SHP77 treated with DMSO at 0.1 percent for 48 hours (cell line): ENCODE measurements around the gene SNPH.

Experiments used
- DNase-seq: peaks from one replicate; lab custom pipeline; 2025; lab: John Stamatoyannopoulos, UW

SNPH gene

DNA sequence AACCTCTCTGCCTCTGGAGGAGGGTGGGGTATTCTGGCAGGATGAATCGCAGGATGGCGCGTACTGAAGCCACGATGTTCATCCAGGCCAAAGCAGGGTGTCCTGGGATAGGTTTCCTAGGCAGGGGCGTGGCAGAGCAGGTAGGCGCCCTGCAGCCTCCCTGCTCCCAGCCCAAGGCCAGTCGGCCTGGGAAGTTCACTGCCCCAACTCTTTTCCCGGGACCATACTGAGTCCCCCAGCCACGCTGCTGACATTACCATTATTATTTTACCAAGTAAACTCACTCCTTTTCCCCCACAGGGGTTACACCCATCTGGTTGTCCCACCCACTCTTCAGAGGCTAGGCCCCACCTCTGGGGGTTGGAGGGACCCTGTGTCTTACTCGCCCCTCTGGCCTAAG, 41.1 kb downstream of the SNPH start:
- no peak for DNase-seq

DNA sequence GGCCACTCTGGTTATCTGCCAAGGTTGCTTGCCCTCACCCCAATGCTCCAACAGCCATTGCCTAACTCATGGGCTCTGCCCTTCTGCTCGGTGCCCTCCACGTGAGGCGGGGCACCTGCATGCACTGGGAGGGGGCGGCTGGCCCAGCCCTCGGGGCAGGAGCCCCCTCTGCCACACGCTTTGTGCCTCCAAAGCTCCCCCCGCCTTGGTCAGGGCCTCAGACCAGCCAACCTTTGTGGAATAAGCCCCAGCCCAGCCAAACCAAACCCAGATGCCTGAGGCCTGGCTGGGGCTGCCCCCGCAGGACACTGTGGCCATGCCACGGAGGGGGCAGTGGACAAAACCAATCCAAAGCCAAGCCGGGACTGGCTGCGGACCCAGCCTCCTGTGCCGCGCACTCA, 41.5 kb downstream of the SNPH start:
- no peak for DNase-seq

DNA sequence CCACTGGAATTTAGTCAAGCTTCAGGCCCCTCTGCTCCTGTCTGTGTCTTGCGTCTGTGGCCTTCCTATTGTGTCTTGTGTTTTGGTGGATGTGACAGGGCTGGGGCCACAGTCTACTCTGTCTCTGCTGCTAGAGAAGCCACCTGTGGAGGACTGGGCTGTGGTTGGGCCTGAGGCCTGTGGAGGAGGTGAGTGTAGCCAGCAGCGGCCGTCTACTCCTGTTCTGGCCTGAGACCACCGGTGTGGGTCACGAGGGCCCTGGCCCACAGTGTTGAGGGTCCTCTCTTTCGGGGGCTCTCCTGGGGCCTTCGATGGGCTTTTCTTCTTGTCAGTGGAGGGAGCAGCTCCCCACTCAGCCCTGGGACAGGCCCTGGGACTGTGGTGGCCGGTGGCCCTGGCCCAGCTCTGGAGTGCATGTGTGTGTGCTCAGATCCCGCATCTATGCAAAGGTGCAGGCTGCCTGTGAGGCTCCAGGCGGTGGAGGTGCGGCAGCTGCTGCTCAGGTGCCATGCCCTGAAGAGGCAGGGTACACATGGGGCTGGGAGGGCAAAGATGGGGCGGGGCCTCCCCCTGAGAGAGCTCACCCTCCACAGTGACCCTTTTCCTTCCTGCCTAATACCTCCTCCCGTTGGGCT, 42.1 kb downstream of the SNPH start:
- DNase-seq = no peak

DNA sequence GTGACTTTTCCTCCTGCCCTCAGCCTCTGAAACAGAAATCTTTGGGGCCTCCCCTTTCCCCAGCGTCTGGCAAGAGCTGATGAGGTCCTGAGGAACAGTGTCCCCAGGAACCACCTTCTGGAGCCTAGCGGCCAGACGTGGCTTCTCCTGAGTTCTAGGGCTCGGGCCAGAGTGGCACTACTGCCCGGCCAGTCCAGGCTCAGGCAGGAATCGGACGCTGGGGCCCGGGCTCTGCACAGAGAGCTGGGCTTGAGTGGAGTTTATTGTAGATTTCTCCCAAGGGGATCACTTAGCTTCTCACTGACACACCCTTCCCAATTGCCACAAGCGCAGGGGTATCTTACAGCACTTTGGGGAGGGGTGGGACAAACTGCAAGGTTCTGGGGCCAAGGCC, 42.6 kb downstream of the SNPH start:
- DNase-seq = no peak

DNA sequence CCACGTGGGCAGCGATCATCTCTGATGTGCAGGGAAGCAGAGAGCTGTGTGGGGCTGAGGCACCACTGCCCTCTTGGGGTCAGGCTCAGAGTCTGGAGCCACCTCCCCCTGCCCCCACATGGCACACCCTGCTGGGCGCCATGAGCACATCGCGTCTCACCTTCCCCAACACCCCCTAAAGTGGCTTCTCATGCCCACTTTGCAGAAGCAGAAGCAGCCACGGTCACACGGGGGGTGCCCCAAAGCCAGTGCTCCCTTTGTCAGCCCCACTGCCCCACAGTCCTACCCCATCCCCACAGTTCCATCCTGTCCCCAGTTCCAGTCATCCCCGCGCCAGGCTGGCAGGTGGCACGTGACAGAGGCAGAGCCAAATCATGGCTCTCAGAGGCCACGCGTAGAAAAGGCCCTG, 43.3 kb downstream of the SNPH start:
- no peak for DNase-seq

DNA sequence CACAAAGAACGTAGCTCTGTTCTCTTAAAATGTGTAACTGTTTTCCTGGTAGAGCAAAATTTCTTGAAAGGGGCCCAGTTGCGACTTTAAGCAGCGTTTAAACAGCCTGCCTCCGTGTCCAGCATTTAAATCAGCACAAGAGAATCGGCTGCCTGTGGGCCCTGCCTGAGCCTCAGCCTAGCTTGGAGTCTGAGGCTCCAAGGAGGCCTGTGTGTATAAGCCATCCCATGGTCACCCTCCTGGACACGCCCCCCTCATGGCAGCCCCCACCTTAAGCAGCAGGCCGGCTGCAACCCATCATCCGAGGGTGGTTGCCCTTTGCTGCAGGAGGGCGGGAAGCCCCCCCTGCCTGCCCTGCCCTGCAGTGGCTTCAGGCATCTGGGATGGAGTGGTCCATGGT, 44.0 kb downstream of the SNPH start:
- DNase-seq = no peak

DNA sequence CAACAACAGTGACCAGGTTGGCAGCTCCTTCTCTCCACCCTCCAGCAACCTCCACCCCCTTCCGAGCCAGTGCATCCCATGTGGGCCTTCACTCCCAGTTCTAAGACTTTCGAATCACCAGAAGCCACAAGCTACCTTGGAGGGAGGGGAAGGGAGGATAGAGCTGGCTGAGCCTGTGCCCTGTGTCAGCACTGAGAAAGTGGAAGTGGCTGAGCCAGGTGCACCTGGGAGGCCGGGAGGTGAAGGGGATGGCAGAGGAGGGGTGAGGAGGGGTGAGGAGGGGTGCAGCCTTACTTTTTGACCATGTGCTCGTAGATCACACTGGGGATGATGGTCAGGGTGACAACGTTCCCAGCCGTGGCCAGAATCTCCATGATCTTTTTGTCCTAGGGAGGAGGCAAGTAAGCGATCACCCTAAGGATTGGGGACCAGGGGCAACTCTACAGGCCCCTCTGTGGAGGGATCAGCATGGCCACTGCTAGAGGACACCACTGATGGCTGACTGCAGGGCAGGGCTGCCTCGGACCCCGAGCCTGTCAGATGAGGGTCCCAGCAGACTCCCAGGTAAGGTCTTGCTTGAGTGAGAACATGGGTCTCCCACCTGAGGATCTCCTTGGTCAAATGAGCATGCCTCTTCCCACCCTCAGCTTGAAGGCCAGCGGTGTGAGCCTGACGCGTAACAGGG, 44.6 kb downstream of the SNPH start:
- DNase-seq = no peak

DNA sequence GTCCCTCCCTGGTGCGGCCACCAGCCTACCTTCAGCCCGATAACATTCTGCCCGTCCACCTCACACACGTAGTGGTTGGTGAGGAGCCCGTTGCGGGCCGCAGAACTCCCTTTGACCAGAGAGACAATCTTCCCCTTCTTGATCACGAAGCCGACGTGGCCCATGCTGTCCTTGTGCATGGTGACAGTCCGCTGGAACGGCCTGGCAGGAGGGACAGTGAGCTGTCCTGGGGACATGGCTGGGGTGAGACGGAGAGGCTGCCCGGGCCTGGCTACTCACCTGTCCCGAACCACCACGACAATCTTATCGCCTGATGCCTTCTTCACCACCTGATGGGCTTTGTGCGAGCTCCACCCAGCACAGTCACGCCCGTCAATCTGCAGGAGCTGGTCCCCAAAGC, 46.2 kb downstream of the SNPH start:
- DNase-seq = no peak

DNA sequence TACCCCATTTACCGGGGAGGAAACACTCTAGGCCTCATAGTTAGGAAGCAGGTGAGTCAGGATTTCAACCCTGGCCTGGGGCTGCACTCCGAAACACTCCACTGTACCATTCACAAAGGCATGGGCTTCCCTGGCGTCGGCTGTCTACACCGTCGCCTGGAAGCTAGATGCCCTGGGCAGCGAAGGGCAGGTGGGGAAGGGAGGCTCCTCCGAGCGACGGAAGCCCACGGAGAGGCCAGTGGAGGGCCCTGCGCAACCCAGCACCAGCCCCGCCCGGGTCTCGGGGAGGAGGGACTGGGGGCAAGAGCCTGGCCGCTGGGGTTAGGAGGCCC, 46.8 kb downstream of the SNPH start:
- no peak for DNase-seq

DNA sequence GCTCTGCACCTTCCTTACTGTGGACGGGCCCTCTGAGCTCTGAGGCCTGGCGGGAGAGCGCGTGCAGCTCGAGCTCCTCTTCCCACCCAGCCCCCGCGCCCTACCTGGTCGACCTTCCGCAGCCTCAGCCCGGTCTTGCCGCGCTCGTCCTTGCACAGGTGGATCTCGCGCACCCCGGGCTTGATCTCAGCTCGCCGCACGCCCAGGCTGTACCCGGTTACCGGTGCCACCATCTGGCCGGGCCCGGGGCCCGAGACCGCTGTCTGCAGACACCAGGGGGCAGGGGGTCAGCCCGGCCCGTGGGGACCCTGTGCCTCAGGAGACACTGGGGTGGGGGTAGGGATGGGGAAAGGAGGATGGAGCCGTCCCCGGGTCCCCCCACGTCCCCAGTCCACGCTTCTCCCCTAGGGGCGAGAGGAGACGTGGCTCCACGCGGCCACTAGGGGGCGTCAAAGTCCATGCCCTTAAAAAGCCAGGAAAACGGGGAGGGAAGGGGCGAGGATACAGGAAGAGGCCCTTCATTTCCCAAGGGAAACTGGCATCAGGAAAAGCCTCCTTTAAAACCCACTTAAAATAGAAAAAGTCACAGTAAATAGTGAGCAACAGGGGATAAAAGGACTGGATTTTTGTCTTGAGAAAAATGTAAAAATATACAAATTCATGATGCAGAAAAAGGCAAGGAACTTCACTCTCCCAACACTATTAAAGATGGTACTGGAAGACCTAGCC, 47.3 kb downstream of the SNPH start:
- peak; percentile 54 for DNase-seq

DNA sequence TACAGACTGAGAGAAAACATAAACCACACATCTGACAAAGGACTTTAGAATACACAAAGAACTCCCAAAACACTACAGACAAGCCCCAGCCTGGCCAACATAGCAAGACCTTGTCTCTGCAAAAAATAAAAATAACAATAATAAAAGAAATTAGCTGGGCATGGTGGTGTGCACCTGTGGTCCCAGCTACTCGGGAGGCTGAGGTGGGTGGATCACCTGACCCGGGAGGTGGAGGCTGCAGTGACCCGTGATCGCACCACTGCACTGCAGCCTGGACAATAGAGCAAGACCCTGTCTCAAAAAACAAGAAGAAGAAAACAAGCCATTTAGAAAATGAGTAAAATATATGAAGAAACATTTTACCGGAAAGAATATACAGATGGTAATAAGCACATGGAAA, 49.7 kb downstream of the SNPH start:
- no peak for DNase-seq

DNA sequence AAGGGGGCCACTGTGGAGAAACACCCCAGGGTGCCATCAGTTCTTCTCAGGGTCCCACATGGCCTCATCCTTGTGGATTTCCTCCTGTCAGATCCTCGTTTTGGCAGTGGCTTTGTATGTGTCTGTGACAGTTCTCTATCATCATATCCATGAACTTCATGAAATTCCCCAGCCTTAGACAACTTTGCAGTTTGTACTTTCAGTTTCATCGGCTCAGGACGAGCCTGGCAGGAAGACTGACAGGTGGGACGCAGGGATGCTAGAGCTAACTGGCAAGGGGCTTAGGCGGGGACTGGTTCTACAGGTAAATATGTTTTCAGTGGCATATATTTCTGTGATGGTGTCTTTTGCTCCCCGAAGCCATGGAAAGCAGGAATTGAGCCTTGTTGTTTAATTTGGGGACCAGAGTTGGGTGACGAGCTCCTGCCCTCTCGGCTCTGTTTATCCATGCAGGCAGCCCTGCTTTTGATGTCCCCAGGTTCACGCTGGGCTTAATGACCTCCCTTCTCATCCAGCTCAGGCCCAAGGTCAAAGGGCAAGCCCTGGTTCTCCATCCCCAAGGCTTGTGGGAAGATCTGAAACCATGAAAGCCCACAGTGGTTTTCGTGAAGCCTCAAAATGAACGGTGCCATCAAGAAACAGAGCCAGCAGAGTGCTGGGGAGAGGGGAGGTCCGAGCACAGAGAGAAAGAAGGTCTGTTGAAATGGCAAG, 51.6 kb downstream of the SNPH start:
- no peak for DNase-seq

DNA sequence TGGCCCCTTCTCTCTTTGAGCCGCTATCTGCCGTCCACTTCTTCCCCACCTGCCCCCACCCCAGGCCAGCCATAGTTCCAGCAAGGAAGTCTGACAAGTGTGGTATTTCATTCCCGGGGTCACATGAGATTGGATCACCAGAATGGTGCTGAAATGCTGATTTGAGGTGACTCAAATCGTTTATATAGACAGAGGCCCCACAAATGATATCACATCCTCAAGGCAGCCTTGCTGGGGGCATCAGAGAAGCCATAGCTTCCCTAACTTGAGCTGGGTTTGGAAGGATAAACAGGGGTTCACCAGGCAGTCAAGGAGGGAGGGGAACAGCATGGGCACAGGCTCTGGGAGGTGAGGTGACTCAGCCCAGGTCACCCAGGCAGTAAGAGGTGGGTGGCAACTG, 53.0 kb downstream of the SNPH start:
- no peak for DNase-seq

DNA sequence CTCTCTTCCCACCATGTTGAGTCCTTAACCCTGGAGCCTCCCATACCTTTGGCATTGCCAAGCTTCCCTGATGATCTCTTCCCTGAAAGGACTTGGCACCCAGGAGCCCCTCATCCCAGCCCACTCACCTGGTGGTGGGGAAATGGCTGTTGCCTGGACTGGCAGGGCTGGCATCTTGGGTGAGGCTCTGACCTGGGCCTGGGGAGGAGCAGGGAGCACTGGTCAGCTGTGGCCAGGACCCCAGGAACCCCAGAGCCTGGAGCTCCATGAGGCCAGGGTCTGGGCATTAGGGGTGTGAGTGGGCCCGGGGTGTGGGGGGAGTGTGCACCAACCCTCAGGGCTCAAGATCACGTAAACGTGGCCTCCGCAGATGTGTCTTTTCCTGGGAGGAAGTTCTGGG, 53.4 kb downstream of the SNPH start:
- DNase-seq = no peak

DNA sequence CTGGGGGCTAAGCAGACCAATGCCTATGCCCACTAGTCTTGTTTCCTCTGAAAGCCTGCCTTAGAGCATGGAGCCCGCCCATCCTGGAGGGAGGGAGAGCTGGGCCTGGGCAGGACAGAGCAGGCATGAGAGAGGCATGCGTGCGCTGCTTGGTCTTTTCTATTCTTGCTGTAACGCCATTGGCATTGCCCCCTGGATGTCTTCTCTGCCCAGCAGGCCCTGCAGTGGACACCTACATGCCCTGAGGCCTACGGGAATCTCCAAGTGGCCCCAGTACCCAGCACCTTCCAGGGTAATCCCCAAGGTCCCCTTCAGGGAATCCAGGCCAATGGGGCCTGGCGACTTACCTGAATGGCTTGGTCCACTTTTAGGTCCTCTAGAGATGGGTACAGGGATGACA, 53.9 kb downstream of the SNPH start:
- DNase-seq = no peak

DNA sequence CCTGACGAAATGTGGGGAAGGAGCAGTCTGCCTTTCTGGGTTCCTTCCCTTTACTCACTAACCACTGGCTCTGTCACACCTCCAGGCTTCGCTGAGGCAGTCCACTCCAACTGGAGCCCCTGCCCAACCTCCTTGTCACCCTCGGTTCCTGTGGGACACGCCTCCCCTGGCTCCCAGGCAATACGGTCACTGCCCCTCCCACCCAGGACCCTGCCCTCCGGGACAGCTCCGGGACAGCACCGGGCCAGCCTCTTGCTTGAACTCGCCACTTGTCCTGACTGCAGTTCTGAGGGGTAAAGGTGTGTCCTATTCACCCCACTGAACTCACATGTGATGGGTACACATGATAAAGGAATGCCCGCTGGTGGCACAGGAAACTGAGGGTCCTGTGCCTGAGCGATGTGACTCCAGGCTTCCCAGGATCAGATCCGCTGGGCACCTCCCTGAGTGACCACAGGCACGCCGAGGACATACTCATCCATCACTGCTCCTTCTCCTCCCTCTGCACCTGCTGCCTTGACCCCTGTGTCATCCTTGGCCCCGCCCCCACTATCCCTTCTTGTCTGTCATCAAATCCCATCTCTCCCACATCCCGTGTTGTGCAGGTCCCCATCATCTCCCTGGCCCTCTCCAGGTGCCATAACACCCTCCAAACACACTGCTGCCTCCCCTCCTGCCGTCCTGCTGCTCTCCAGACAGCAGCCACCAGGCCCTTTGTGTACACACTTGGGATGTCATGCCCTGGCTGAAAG, 55.0 kb downstream of the SNPH start:
- DNase-seq = no peak

DNA sequence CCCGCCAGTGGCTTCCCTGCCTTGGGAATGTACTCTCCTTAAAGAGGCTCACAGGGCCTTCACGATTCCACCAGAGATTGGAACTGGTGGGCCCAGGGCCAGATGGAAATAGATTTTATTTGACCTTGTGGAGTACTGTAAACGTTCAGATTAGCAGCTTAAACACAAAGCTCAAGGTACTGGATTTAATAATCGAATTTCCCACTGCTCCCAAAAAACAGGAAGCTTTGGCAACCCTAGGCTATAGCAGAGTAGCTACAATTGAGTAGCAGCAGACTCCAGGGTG, 55.5 kb downstream of the SNPH start:
- no peak for DNase-seq

DNA sequence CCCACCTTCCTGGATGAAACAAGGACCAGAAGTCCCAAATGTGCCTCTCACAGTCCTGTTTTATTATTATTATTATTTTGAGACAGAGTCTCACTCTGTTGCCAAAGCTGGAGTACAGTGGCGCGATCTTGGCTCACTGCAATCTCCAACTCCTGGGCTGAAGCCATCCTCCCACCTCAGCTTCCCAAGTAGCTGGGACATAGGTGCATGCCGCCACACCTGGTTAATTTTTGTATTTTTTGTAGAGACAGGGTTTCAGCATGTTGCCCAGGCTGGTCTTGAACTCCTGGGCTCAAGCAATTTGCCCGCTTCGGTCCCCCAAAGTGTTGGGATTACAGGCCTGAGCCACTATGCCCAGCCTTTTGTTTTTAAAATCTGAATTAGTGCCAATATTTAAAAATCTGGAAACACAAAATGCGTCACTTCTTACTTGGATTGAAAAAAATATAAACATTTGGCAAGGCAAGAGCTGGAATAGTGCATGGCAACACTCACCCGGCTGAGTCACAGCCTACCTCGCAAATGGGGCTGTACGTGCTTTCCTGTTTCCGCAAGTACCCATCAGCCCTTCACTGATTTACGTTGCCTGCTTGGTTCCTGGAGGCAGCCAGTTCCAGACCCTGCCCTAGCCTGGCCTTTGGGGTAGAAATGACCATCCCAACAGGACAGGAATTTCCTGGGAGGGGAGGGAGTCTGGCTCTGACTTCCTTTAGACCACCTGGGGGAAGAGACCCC, 56.6 kb downstream of the SNPH start:
- peak; percentile 37 for DNase-seq

DNA sequence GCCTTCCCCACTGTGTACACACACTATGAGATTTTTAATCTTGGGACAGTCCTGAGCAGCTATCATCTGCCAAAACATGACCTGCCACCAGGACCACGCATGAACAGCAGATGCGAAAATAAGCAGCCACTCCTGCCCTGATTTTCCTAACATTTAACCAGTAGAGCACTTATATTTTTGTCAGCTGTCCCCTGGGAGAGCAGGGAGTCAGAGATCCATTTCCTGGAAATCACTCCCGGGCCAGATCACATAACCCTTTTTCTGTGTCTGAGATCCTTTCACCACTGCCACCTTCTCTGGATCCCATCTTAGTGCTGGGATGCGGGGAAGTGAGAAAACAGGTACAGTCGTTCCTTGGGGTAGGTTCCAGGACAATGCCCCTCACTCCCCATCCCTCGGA, 57.2 kb downstream of the SNPH start:
- no peak for DNase-seq

DNA sequence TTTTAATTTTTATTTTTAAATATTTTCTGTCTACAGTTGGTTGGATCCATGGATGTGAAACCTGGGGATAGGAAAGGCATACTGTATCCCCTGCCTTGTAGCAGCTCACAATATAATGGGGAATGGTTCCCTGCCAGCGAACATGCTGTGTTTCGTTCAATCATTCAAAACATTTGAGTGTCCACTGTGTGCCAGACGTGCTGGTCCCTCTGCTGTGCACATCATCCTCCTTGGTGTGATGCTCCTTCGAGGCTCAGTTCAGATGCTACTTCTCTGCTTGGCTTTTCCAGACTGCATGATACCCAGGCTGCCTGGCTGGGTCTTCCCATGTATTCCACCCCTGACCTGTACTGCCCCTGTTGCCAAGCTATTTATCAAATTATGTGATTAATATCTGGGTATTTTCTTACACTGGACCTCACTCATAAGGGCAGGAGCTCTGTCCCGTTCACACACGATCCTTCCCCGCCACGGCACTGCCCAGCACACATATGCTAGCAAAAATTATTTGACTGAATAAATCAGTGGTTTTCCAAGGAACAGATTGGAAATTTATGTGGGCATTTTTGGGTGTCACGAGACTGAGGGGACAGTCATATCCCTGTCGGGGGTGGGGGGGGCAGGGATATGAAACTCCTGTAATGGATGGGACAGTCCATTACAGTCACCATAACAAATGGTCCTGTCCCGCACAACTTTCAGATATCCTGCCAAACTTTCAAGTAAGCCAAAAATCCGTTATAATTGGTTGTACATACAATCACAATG, 57.9 kb downstream of the SNPH start:
- DNase-seq = no peak

DNA sequence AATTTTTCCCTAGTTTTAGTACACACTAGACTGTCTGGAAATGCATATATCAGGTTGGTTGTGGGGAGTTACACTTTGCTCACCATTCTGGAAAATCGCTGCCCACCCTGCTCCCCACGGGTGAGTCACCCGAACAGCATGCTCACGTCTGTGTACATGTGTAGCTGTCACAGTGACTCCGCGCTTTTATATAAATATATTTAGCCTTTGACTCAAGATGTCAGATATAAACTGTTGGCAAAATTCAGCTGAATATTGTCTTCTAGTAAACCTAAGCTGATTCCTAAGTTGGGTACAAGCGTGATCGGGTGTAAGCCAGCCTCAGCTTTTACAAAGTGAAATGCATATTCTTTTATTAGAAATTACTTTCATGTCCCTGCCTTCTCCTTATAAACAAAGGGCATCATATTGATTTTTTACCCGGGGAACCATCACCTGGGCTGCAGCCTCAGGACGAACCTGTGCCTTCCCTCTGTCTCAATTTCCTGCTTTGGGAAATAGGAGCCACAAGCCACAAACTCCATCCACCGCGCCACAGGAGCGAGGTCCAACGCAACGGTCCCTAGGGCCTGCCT, 58.6 kb downstream of the SNPH start:
- no peak for DNase-seq
